Lung (tissue), 12 donors: ENCODE data around the gene ANTXR1. TPM values are rescaled to one million over a fixed set of nuclear protein-coding genes. Genes with fewer than 3 reads are reported as not detected.

Source experiments
- ATAC-seq: fragments of 200-7000 bp; cut with Tn5 transposase; one replicate; pipeline ENCODE4 v1.9.1; 2020; ENCODE audit warnings: moderate number of reproducible peaks; ENCODE audit not compliant: insufficient read depth, low FRiP score
- DNase-seq, 3 donors: peaks; one replicate each; pipeline ENCODE4 v3.0.0-alpha.2; 2013 to 2017
- H3K27ac ChIP-seq, 2 donors: one replicate each; pipeline ENCODE4 v1.5.1; 2013; ENCODE audit warnings: mild to moderate bottlenecking in 2 of 2, moderate library complexity in 2 of 2, control low read depth in 1 of 2, inconsistent platforms in 1 of 2, low read depth in 1 of 2, low read length in 1 of 2
- H3K27me3 ChIP-seq, 3 donors: one replicate each; pipeline ENCODE4 v1.5.1; 2013; ENCODE audit warnings: low read length in 2 of 3; ENCODE audit not compliant: control insufficient read depth in 3 of 3, insufficient read depth in 3 of 3
- H3K36me3 ChIP-seq, 4 donors: one replicate each; pipeline ENCODE4 v1.5.1; 2013; ENCODE audit warnings: low read length in 4 of 4, mild to moderate bottlenecking in 1 of 4, moderate library complexity in 1 of 4; ENCODE audit not compliant: control insufficient read depth in 4 of 4, insufficient read depth in 4 of 4
- H3K4me1 ChIP-seq, 5 donors: one replicate each; pipeline ENCODE4 v1.5.1; 2013; ENCODE audit warnings: low read length in 5 of 5, mild to moderate bottlenecking in 2 of 5, moderate library complexity in 1 of 5; ENCODE audit not compliant: control insufficient read depth in 5 of 5, insufficient read depth in 5 of 5
- H3K4me3 ChIP-seq: one replicate; pipeline ENCODE4 v1.5.1; 2013; ENCODE audit warnings: mild to moderate bottlenecking, control low read depth, moderate library complexity
- H3K9ac ChIP-seq, 2 donors: one replicate each; pipeline ENCODE4 v1.5.1; 2013; ENCODE audit warnings: low read length in 2 of 2, control low read depth in 1 of 2; ENCODE audit not compliant: insufficient read depth in 1 of 2
- H3K9me3 ChIP-seq, 4 donors: one replicate each; pipeline ENCODE4 v1.5.1; 2013; ENCODE audit warnings: low read length in 3 of 4, mild to moderate bottlenecking in 1 of 4, moderate library complexity in 1 of 4; ENCODE audit not compliant: control insufficient read depth in 4 of 4, insufficient read depth in 3 of 4
- CTCF ChIP-seq: IDR thresholded peaks from 2 replicates; pipeline ENCODE4 v1.5.1; 2012; ENCODE audit warnings: mild to moderate bottlenecking; ENCODE audit errors: control extremely low read depth, extremely low read depth
- WGBS, 2 donors: extraction: QIAGEN DNeasy Blood & Tissue Kit; methylation state at CpG; one replicate each; pipeline ENCODE4 v1.1.7; 2013; 5-methylcytosine and 5-hydroxymethylcytosine counted together
- polyA plus RNA-seq, 2 donors: library from polyadenylated mRNA; stranded (reverse); fragments of 200-250 nt; gene quantifications; one replicate each; pipeline ENCODE4 v1.2.1, GENCODE V29; 2013
- total RNA-seq, 2 donors: library from RNA; depleted of rRNA in 1 of 2; stranded (reverse); fragments of >200 nt in 1 of 2; gene quantifications; one replicate each; pipeline ENCODE4 v1.2.1, GENCODE V29; 2014 to 2021
- donor health status: control.
- donor health status: control.
- donor health status: Bipolar disorder and iron deficiency.
- donor health status: healthy.
- donor health status: DM: yes; HTN: yes; CAD: no.

Gene ANTXR1
- total and polyA plus RNA-seq, 4 donors, result 13.4 to 81.0 (median 34.8) TPM

DNA sequence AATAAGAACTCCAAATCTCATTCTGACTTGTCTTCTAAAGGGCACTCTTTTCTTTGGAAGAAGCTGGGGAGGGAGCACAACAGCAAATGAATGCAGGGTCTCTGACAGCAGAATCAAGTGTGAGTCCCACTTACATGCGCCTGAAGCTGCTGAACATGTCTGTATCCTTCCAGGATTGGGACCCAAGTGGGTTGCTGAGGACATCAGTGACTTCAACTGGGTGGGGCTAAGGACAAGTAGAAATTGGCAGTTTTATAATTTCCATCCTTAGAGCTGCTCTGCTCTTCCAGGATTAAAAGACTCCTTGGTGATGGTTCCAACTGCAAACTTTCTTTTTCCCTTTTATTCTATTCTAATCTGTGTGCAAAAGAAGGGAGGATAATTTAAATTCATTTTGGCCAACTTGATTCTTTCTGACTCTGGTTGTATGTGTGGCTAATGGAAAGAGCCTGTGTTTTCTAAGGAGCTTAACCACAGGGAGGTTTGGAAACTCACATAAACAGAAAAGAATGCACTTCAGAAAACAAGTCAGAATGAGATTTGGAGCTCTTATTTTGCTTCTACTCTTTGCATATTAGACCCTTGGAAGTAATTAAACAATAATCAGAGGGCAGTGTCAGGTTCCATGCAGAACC, 20.6 kb downstream of the ANTXR1 start:
- Histone ChIP-seq H3K9me3 (no peaks in the 10 kb centered on the region), H3K4me1 (peaks cover 0 to 10% (median 0%) of the 10 kb centered on the region in 5 donors), H3K27ac (no peak overlapping the region), H3K9ac (no peak overlapping the region), H3K36me3 (peaks cover 0 to 2% (median 0%) of the 10 kb centered on the region in 4 donors), H3K27me3 (no peaks in the 10 kb centered on the region), H3K4me3 (no peak overlapping the region)
- no peak for TF ChIP-seq CTCF
- WGBS, 2 donors, result 87 to 94% methylated on average over 1 of the region's 1 CpG
- ATAC-seq (no peak), DNase-seq (no peak)

DNA sequence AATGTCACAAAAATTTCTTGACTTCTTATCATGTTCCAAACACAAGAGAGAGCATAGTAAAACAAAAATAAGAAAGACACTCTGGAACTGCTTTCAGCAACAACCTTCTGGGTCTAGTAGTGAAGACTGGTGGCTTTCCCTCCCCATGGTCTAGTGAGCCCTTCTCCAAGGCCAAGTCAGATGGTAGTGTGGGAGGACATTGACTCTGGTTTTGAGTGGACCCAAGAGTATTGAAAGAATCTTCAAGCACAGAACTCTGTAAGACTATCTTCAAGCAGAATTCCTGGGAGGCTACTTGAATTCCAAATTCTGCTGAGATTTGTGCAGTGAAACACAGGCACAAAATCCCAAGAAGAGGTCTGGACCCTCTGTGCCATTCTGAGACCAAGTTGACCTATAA, 21.1 kb downstream of the ANTXR1 start:
- Histone ChIP-seq H3K9me3 (no peaks in the 10 kb centered on the region), H3K36me3 (peaks cover 0 to 2% (median 0%) of the 10 kb centered on the region in 4 donors), H3K4me1 (peaks cover 0 to 10% (median 0%) of the 10 kb centered on the region in 5 donors), H3K9ac (no peak overlapping the region), H3K27me3 (no peaks in the 10 kb centered on the region), H3K4me3 (no peak overlapping the region), H3K27ac (no peak overlapping the region)
- DNase-seq (no peak), ATAC-seq (no peak)
- no peak for TF ChIP-seq CTCF

DNA sequence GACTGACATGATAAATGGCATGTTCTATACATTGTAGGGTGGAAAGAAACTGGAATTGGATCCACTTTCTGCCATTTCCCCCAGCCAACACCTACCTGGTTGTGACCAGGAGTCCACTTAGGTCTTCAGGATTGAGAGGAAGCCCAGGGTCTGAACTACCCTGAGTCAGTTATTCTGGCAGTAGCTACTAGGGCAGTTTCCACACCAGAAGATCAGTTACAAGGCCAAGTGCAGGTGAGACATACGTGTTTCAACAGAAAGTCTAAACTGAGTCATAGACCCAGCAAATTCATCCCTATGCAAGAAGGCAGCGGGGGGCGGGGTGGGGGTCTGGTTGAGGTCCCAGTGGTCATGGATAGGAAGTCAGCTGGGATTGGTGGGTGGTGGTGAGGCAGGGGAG, 21.9 kb downstream of the ANTXR1 start:
- 95 to 98% methylated on average over 3 of the region's 3 CpGs for WGBS, 2 donors
- peaks cover 0 to 5% (median 0%) of the 10 kb centered on the region in 4 donors for H3K36me3 ChIP-seq
- H3K27me3 ChIP-seq, result no peaks in the 10 kb centered on the region
- DNase-seq (no peak), ATAC-seq (no peak)
- no peak overlapping the region for H3K27ac ChIP-seq
- no peak overlapping the region for H3K9ac ChIP-seq
- H3K4me1 ChIP-seq, result peaks cover 0 to 10% (median 0%) of the 10 kb centered on the region in 5 donors
- H3K4me3 ChIP-seq, result no peak overlapping the region
- no peaks in the 10 kb centered on the region for H3K9me3 ChIP-seq
- no peak for TF ChIP-seq CTCF

- DNase-seq (no peak), ATAC-seq (no peak)
- H3K27me3 ChIP-seq, result no peaks in the 10 kb centered on the region
- H3K9me3 ChIP-seq, result no peaks in the 10 kb centered on the region
- no peak for TF ChIP-seq CTCF
- H3K4me1 ChIP-seq, result peaks cover 0 to 10% (median 0%) of the 10 kb centered on the region in 5 donors
- no peak overlapping the region for H3K27ac ChIP-seq
- no peak overlapping the region for H3K4me3 ChIP-seq
- peaks cover 0 to 24% (median 9%) of the 10 kb centered on the region in 4 donors for H3K36me3 ChIP-seq
- H3K9ac ChIP-seq, result no peak overlapping the region
- WGBS, 2 donors, result 93 to 94% methylated on average over 4 of the region's 4 CpGs
Observed at GRCh38 chr2:69036926-69037325, 23.9 kb downstream of the ANTXR1 start.
